Activated CD8-positive, alpha-beta memory T cell treated with anti-CD3 and anti-CD28 coated beads for 48 hours (primary cell): Measurements from ENCODE around the gene PPP1R1B.
"Not testable (repeated sequence)": the region's sequence is repeated elsewhere in the genome, so short reads cannot be mapped to it uniquely, and the experiment has no call there.

Source experiments
- DNase-seq, 3 experiments: peaks; one replicate each; pipeline ENCODE4 v3.0.0-alpha.2; 2020; ENCODE audit warnings: low read depth in 2 of 3, low spot score in 2 of 3

Gene PPP1R1B

GRCh38 chr17:39626171-39627046 lies at the start of gene PPP1R1B:
PPP1R1B (plus strand) TSS chr17:39626952; CDS start chr17:39627393, 441 bp downstream.
- DNase-seq = no peak

DNA sequence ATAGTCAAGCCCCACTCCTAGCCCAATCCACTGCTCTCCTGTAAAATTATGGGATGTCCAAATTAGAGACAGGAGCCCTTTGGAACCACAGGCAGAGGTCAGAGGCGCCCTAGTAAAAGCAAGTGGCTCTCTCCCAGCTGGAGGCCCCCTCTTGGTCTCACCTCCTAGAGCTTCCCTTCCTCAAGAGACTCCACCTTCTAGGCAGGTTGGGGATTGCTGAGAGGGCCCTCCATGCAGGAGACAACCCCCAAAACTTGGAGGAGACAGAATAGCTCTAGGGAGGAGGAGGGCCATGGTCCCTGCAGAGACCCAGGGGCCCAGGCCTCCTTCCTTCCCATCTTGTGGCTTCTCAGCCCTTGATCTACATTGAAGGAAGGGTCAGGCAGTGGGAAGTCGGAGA lies 48.5 kb upstream of the PPP1R1B start:
- no peak for DNase-seq

- DNase-seq = no peak
Measured at GRCh38 chr17:39579318-39580081, 47.3 kb upstream of the PPP1R1B start.

- DNase-seq = no peak
Measured at GRCh38 chr17:39580082-39580468, 46.7 kb upstream of the PPP1R1B start.

GRCh38 chr17:39581071-39581758 lies 45.5 kb upstream of the PPP1R1B start:
- no peak for DNase-seq

- no peak for DNase-seq
Measured at GRCh38 chr17:39581759-39582085, 45.0 kb upstream of the PPP1R1B start.

DNA sequence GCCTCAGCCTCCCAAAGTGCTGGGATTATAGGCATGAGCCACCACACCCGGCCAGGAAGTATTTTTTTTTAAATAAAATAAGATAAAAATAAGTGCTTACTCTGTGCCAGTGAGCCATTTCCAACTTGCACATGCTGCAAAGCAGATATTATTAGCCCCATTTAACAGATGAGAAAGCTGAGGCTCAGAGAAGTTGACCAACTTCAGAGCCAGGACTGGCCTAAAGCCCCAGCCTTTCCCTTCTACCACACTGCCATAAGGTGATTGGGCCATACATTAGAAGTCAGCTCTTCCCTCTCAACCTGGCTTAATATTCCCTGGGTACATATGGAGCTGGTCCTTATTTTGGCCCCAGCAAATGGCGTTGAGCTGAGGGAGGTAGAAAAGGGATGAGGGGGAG lies 44.1 kb upstream of the PPP1R1B start:
- DNase-seq = no peak

GRCh38 chr17:39590180-39590579 lies 36.6 kb upstream of the PPP1R1B start:
- DNase-seq = not testable (repeated sequence)

DNA sequence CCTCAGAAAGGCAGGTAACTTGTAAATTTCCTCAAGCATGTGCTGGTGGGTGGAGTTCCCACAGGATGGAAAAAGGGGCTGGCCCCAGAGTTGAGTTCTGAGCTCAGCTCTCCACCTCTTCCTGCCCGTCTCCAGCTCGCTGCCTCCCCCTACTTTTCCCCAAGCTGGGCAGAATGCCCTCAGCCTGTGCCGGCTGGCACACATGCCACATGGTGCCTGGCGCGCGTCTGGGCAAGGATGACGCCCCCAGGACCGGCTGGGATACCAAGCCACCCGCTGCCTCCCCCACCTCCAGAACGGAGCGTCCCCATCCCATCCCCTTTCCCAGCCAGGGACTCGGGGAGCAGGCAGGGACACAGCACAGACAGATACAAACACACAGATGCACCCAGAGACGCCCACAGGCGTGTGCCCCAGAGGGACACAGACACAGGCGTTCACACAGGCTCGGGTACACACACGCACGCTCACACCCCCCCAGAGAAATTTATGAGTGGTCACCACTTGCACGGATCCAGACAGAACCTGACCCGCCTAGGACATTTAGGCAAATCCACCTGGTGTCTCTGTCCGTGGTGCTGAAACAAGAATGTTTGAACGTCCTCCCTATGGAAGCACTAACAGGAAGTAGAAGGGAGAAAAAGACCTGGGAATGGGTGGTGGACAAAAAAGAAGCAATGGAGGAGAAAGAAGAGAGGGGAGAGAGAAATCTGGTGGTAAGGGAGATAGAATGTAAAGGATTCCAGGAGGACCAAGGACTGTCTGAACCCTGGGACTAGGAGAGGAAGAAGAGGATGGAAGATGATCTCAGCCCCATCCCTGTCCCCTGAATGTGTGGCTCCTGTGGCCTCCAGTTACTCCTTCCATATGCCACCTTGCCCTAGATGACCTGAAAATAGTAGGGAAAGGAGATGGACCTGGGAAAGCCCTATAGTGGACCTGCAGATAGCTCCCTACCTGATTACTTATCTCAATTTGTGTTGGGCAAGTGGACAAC lies 34.5 kb upstream of the PPP1R1B start:
- no peak for DNase-seq

DNA sequence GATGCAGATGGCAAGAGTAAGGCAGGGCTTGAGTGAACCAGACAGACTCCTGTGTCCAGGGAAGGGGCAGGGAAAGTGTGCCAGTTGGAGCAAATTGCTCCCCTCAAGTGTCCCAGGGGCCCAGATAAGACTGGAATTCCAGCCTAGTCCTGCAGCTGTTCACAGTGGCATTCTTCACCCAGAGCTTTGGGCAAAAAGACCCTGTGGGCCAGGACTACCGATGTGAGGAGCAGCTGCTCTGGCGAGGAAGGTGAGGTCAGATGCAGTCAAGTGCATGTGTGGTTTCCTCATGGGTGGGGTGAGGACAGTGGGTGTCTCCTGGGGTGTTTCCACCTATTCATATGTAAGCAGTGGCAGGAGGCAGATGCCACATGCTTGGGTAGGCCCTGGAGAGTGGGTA lies 33.4 kb upstream of the PPP1R1B start:
- DNase-seq = no peak

GRCh38 chr17:39595294-39595693 lies 31.5 kb upstream of the PPP1R1B start:
- DNase-seq = no peak

DNA sequence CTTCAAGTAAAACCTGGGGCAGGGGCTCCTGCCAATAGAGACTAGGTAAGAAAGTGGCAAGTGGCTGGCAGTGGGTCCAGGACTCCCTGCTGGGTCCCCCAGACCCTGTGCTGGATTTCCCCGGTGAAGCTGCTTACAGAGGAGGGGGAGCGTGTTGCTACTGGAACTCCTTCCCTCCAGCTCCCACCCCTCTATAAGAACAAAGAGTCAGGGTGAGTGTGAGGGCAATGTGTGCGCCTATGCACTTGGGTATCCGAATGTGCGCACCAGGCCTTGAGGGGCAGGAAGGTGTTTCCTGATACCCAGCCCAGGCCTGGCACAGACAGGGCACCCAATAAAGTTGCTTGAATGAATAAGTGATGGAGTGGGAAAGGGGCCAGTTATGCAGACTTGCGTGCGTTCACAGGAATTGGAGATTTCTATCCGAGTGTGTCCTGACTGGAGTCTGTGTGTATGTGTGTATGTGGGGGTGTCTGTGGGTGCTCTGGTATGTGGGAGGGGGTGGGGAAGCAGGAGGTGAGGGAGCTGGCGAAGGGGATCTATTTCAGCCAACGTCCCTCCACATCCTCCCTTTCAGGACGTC lies 30.7 kb upstream of the PPP1R1B start:
- no peak for DNase-seq

- DNase-seq = no peak
Measured at GRCh38 chr17:39596543-39597267, 30.0 kb upstream of the PPP1R1B start.

DNA sequence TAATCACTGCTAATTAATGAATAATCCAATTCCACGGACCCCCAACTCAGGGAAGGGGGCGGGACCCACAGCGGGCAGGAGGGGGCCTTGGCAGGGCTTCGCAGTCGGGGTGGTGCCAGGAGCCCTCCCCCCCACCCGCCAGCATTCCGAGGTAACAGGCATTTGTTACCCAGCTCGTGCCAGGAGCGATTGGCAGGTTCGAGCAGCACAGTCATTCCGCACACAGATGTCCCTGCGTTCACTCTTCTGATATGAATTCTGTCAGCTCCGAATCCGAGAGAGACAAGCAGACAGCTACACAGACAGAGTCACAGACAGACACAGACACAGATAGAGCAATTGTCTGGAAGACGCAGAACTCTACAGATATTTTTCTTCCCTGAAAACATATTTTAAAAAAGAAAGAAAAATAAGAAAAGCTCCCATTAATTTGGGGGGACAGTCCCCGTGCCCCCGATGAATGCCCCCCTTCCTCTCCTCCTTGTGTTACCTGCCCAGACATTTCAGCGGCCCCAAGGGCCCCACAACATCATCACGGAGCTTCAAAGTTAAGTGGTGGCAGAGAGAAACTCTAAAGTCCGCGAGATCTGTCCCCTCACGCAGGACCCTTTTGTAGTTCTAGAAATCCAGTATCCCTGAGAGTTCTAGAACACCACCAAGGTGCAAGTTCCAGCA lies 29.2 kb upstream of the PPP1R1B start:
- DNase-seq = no peak

DNA sequence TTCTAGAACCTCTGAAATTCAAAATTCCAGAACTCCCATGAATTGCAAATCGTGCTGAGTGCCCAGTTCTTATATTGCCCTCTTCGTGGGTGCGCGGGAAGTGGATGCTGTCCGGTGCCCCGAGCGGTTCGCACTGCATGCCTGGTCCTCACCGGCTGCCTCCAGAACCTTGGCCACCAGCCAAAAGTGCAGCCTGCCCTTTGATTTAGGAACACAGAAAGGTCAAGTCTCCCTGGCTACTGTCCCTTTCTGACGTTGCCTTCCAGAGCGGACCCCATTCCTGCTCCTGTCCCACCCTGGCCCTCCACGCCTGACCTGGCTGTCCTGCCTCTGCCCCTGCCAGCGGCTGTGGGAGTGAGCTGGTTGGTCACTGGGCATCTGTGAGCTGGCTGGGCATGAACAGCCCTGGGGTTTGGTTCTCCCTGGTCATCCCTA lies 28.7 kb upstream of the PPP1R1B start:
- DNase-seq = no peak

DNA sequence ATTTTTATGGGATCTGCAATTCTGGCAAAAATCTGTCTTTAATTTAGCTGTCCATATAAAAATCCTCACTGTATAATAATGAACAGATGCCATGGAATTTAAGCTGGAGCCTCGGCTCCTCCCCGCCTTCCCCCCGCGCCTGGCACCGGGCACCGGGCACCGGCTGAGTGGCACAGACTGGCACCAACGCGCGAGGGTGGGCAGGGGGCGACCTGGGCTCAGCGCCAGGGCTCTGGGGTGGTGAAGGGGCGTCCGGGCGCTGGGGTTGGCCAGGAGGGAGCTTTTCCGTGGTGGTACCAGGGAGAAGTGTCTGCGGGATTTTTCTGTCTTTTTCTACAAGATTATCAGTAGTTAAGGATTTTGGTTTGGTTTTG lies 28.1 kb upstream of the PPP1R1B start:
- DNase-seq = no peak

DNA sequence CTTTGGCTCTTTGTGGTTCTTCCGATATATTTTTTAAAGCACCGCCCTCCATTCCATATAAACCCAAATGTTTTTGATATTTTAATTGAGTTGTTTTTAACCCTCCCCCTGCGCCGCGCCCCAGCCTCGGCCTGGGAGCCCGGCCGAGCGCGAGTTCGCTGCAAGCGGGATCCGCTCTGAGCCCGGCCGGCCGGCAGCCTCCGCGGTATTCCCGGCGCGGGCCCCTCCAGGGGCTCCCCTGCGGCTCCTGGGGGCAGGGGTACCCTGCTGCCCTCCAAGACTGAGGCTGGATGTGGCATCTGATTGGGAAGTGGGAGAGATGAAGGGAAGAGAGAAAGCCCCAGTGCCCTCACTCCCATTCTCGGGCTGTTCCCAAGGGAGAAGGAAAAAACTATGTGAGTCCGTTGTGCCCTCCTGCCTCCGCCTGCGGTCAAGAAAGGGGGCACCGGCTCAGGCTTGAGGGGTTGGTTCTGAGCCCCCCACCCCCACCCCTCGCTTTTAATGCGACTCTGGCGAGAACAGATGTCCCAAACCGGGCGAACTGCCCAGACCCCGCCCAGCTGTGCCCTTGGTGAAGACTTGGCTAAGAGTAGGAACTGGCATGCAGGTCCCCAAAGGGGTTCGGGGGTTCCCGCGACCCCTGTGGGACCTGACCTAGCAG lies 27.6 kb upstream of the PPP1R1B start:
- no peak for DNase-seq

- no peak for DNase-seq
Measured at GRCh38 chr17:39599665-39600231, 27.0 kb upstream of the PPP1R1B start.
